ENCODE measurements around the gene TRIM54.

GRCh38 chr2:27320958-27321543, 38.8 kb downstream of the TRIM54 start:
- TF ChIP-seq POLR2A (IDR thresholded peaks at IDR 0.05; ENCODE audit: low read depth, low read length) (no peak), CTCF (IDR thresholded peaks at IDR 0.05; ENCODE audit: extremely low read depth in 1 of 2, insufficient read depth in 1 of 2, low read depth in 1 of 2, low read length in 2 of 2) (peak; percentile 49 to 57), JUN (IDR thresholded peaks at IDR 0.05; ENCODE audit: borderline replicate concordance, insufficient read depth, insufficient read length, low read depth) (peak; percentile 97)
